ENCODE results near the gene SLC18B1.

GRCh38 chr6:132805548-132805947 is 7.1 kb upstream of the SLC18B1 start:
- TF ChIP-seq, protein P1, sequence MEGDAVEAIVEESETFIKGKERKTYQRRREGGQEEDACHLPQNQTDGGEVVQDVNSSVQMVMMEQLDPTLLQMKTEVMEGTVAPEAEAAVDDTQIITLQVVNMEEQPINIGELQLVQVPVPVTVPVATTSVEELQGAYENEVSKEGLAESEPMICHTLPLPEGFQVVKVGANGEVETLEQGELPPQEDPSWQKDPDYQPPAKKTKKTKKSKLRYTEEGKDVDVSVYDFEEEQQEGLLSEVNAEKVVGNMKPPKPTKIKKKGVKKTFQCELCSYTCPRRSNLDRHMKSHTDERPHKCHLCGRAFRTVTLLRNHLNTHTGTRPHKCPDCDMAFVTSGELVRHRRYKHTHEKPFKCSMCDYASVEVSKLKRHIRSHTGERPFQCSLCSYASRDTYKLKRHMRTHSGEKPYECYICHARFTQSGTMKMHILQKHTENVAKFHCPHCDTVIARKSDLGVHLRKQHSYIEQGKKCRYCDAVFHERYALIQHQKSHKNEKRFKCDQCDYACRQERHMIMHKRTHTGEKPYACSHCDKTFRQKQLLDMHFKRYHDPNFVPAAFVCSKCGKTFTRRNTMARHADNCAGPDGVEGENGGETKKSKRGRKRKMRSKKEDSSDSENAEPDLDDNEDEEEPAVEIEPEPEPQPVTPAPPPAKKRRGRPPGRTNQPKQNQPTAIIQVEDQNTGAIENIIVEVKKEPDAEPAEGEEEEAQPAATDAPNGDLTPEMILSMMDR (IDR thresholded peaks at IDR 0.05) = no peak
- no peak for TF ChIP-seq POLR2A (IDR thresholded peaks at IDR 0.05)
